ENCODE results near the gene FCER2.

DNA sequence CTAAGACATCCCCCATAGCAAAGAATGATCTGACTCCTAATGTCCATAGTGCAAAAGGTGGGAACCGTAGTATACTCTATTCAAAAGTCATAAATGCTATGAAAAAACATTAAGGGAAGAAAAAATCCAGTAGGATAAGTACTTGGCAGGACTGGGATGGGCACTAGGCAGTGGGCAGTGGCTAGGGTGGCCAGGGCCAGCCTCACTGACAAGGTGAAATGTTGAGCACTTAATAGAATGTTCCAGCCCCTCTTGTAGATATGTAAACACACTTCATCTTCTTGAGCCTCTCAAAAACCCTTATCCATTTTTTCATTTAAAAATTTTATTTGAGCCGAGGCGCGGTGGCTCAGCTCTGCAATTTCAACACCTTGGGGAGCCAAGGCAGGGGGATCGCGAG lies 31.4 kb upstream of the FCER2 start:
- TF ChIP-seq, protein P1, sequence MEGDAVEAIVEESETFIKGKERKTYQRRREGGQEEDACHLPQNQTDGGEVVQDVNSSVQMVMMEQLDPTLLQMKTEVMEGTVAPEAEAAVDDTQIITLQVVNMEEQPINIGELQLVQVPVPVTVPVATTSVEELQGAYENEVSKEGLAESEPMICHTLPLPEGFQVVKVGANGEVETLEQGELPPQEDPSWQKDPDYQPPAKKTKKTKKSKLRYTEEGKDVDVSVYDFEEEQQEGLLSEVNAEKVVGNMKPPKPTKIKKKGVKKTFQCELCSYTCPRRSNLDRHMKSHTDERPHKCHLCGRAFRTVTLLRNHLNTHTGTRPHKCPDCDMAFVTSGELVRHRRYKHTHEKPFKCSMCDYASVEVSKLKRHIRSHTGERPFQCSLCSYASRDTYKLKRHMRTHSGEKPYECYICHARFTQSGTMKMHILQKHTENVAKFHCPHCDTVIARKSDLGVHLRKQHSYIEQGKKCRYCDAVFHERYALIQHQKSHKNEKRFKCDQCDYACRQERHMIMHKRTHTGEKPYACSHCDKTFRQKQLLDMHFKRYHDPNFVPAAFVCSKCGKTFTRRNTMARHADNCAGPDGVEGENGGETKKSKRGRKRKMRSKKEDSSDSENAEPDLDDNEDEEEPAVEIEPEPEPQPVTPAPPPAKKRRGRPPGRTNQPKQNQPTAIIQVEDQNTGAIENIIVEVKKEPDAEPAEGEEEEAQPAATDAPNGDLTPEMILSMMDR (IDR thresholded peaks at IDR 0.05) = no peak
- TF ChIP-seq POLR2A (IDR thresholded peaks at IDR 0.05) = no peak
